Measurements from ENCODE around the gene GABRG3. TPM values are rescaled to one million over a fixed set of nuclear protein-coding genes. Genes with fewer than 3 reads are reported as not detected.

GABRG3 gene
- total and polyA plus RNA-seq, 4 experiments from 2014 or later, result not detected

DNA sequence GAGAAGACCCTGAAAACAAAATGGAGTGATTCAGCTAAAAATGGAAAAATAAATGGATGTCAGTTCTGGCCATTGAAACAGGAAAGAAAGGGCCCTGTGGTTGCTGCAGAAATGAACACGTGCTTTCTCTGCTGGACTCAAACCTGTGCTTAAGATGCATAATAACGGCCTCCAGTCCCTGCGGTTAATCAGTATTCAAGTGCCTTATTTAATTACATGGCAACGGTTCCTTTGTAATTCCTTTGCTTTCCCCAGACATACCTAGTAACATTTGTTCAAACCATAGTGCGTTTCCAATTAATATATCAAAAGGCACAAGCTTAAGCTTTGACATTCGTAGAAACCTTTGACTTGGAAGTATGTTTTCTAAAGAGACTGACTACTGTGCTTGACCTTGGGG, 428.3 kb downstream of the GABRG3 start:
- no peaks in the 10 kb centered on the region for H3K4me1 ChIP-seq (ENCODE audit: insufficient read depth, low read length)
- no peak overlapping the region for H3K4me3 Mint-ChIP-seq
- peaks cover 0 to 20% (median 9%) of the 10 kb centered on the region in 8 donors for H3K9me3 Mint-ChIP-seq
- no peak overlapping the region for H3K4me3 ChIP-seq (ENCODE audit: low read length in 2 of 2)
- no peaks in the 10 kb centered on the region for H3K27me3 ChIP-seq (ENCODE audit: insufficient read depth, low read length)
- H3K27ac Mint-ChIP-seq, result no peak overlapping the region
- H3K36me3 Mint-ChIP-seq, result no peaks in the 10 kb centered on the region
- no peaks in the 10 kb centered on the region for H3K9me3 ChIP-seq (ENCODE audit: control insufficient read depth in 1 of 2, low read length in 2 of 2)
- intact Hi-C loops (cut with micrococcal nuclease), result no loop called here
- DNase-seq, result no peak
- ChIA-PET POLR2A (ENCODE audit: partially characterized antibody) (no interaction called here), CTCF (ENCODE audit: partially characterized antibody) (no interaction called here)
- no peaks in the 10 kb centered on the region for H3K4me1 Mint-ChIP-seq
- no peak overlapping the region for H3K27ac ChIP-seq (ENCODE audit: low read depth, low read length)
- no peaks in the 10 kb centered on the region for H3K27me3 Mint-ChIP-seq
- H3K36me3 ChIP-seq (ENCODE audit: insufficient read depth, low read length), result no peaks in the 10 kb centered on the region

DNA sequence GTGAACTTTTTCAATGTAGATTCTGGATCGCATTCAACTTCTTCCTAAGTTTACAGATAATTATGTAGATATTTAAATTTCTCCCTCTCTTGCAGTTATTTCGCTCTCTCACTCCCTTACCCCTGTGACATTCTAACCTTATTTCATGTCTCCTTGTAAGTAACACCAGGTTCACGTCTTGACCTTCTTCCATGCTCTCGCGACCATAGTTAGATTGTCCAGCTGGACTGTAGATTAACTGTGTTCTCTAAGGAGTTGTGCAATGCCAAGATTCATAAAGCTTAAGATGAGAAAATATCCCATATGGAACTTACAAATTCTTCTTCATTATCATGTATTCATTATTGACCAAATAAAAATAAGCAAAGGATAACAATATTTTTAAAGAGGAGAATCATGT, 430.5 kb downstream of the GABRG3 start:
- H3K4me3 ChIP-seq (ENCODE audit: low read length in 2 of 2), result no peak overlapping the region
- Mint-ChIP-seq H3K27ac (no peak overlapping the region), H3K9me3 (peaks cover 0 to 25% (median 11%) of the 10 kb centered on the region in 8 donors), H3K36me3 (no peaks in the 10 kb centered on the region), H3K27me3 (no peaks in the 10 kb centered on the region), H3K4me1 (no peaks in the 10 kb centered on the region), H3K4me3 (no peak overlapping the region)
- no peaks in the 10 kb centered on the region for H3K27me3 ChIP-seq (ENCODE audit: insufficient read depth, low read length)
- intact Hi-C loops (cut with micrococcal nuclease), result loop anchor here (10.0 kb wide), 1 partner anchor 57 kb away; no protein-coding TSS in a partner anchor
- DNase-seq, result no peak
- CTCF ChIA-PET (ENCODE audit: partially characterized antibody), result no interaction called here
- no peaks in the 10 kb centered on the region for H3K4me1 ChIP-seq (ENCODE audit: insufficient read depth, low read length)
- POLR2A ChIA-PET (ENCODE audit: partially characterized antibody), result no interaction called here
- H3K27ac ChIP-seq (ENCODE audit: low read depth, low read length), result no peak overlapping the region
- H3K36me3 ChIP-seq (ENCODE audit: insufficient read depth, low read length), result no peaks in the 10 kb centered on the region
- no peaks in the 10 kb centered on the region for H3K9me3 ChIP-seq (ENCODE audit: control insufficient read depth in 1 of 2, low read length in 2 of 2)

DNA sequence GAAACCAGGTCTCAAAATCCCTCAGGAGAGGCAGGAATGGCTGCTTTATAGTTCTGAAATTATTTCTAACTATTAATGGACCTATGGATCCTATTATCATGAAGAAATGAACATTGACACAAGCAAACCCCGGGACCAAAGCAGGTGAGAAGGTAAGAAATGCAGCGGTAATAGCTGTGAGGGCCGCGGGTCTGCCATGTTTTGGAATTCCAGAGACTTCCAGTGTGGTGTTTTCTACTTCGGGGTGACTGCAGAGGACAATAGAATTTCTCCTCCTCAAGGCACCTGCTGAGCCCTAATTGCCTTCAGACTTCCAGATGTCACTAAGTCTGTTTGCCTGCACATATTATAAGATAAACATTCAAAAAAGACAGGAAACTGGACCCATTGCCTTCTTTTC, 437.4 kb downstream of the GABRG3 start:
- ChIA-PET CTCF (ENCODE audit: partially characterized antibody) (no interaction called here), POLR2A (ENCODE audit: partially characterized antibody) (no interaction called here)
- peaks cover 2 to 14% (median 6%) of the 10 kb centered on the region in 8 donors for H3K9me3 Mint-ChIP-seq
- H3K4me1 Mint-ChIP-seq, result no peaks in the 10 kb centered on the region
- no peaks in the 10 kb centered on the region for H3K36me3 ChIP-seq (ENCODE audit: insufficient read depth, low read length)
- H3K4me3 Mint-ChIP-seq, result no peak overlapping the region
- no peaks in the 10 kb centered on the region for H3K4me1 ChIP-seq (ENCODE audit: insufficient read depth, low read length)
- H3K36me3 Mint-ChIP-seq, result no peaks in the 10 kb centered on the region
- H3K27me3 ChIP-seq (ENCODE audit: insufficient read depth, low read length), result no peaks in the 10 kb centered on the region
- H3K27ac ChIP-seq (ENCODE audit: low read depth, low read length), result no peak overlapping the region
- H3K27ac Mint-ChIP-seq, result no peak overlapping the region
- no peak overlapping the region for H3K4me3 ChIP-seq (ENCODE audit: low read length in 2 of 2)
- H3K27me3 Mint-ChIP-seq, result no peaks in the 10 kb centered on the region
- intact Hi-C loops (cut with micrococcal nuclease), result loop anchor here (10.0 kb wide), 1 partner anchor 64 kb away; no protein-coding TSS in a partner anchor
- H3K9me3 ChIP-seq (ENCODE audit: control insufficient read depth in 1 of 2, low read length in 2 of 2), result no peaks in the 10 kb centered on the region
- DNase-seq, result no peak

DNA sequence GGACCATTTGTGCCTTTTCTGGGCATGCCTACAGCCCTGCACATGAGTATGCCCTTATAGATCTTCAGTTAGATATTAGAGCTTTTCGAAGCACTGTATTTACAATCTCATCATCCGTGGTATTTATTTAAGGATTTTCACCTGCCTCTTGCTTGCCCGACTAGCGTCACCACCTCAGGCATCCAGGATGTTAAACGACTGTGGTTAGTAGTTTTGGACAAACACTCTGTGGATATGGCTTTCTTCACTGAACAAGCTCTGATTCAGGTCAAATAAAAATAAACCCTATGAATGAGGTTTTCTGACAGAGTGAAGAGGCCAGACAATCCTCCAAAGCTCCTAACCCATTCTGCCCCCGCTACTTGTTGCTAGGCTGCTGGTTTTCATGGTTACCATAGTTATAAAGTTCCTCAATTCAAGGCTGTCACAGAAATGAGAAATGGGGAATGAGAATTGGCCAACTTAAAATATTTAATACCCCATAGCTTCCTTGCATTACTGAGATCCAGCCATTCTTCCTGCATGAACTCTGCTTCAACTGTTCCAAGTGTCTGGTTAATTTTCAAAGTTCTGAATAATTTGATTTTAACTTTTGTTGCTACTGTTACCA, 440.1 kb downstream of the GABRG3 start:
- Histone ChIP-seq H3K4me1 (ENCODE audit: insufficient read depth, low read length) (no peaks in the 10 kb centered on the region), H3K27me3 (ENCODE audit: insufficient read depth, low read length) (no peaks in the 10 kb centered on the region), H3K36me3 (ENCODE audit: insufficient read depth, low read length) (no peaks in the 10 kb centered on the region), H3K9me3 (ENCODE audit: control insufficient read depth in 1 of 2, low read length in 2 of 2) (no peaks in the 10 kb centered on the region), H3K4me3 (ENCODE audit: low read length in 2 of 2) (no peak overlapping the region), H3K27ac (ENCODE audit: low read depth, low read length) (no peak overlapping the region)
- H3K4me1 Mint-ChIP-seq, result no peaks in the 10 kb centered on the region
- POLR2A ChIA-PET (ENCODE audit: partially characterized antibody), result no interaction called here
- H3K27me3 Mint-ChIP-seq, result no peaks in the 10 kb centered on the region
- DNase-seq, result no peak
- H3K9me3 Mint-ChIP-seq, result peaks cover 2 to 14% (median 7%) of the 10 kb centered on the region in 8 donors
- H3K36me3 Mint-ChIP-seq, result no peaks in the 10 kb centered on the region
- no peak overlapping the region for H3K27ac Mint-ChIP-seq
- intact Hi-C loops (cut with micrococcal nuclease), result no loop called here
- CTCF ChIA-PET (ENCODE audit: partially characterized antibody), result no interaction called here
- H3K4me3 Mint-ChIP-seq, result no peak overlapping the region

DNA sequence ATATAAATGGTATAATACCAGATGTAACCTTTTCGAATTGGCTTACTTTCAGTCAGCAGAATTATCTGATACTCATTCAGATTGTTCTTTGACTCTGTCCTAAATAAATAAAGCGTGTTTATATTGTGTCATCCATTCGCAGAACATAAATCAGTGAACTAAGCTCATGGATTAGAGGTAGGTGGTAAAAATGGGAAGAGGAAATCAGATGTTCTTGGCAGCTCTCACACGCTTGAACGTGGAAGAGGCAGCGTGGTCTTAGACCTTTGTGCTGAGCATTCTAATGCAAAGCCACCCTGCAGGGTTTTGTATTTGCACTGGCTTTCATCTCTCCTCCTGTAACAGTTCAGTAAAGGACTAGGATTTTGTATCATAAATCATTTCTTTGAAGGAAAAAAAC, 441.4 kb downstream of the GABRG3 start:
- H3K4me3 Mint-ChIP-seq, result no peak overlapping the region
- H3K9me3 Mint-ChIP-seq, result peaks cover 3 to 15% (median 6%) of the 10 kb centered on the region in 8 donors
- H3K36me3 Mint-ChIP-seq, result no peaks in the 10 kb centered on the region

DNA sequence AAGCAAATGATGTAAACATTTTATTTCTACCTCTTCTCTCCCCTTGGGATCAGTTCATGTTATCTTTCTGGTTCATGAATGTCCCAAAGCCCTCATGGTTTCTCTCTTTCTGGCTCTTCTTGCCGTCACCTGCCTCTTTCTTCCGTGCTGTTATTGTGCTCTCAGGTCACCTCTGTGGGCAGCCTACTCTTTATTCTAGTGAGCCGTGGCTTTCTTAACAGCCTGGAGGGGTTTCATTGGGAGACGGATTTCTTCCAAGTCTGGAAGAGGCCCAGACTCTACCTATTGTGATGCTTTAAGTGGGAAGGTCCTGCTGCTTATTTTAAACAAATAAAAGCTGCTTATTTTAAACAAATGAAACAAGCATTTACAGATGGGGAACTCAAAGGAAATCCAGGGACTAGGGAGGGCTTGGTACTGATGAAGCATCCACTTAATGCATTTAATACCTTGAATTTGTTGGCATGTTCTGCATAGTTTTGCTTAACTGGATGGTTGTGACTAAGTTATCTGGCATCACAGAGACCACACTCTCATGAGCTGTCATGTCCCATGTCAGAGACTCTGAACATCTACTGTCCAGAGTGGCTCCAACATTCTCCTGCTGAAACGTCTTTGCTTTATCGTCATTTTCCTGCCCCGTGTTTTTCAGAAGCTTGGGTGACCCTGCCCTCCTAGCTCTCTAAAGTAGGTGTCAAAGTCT, 443.3 kb downstream of the GABRG3 start:
- no peak for DNase-seq

More for the DNA sequence above, 441.4 kb downstream of the GABRG3 start:
- intact Hi-C loops (cut with micrococcal nuclease), result no loop called here
- no peaks in the 10 kb centered on the region for H3K36me3 ChIP-seq (ENCODE audit: insufficient read depth, low read length)
- Mint-ChIP-seq H3K4me1 (no peaks in the 10 kb centered on the region), H3K27ac (no peak overlapping the region), H3K27me3 (no peaks in the 10 kb centered on the region)
- ChIA-PET POLR2A (ENCODE audit: partially characterized antibody) (no interaction called here), CTCF (ENCODE audit: partially characterized antibody) (no interaction called here)
- H3K4me1 ChIP-seq (ENCODE audit: insufficient read depth, low read length), result no peaks in the 10 kb centered on the region
- H3K4me3 ChIP-seq (ENCODE audit: low read length in 2 of 2), result no peak overlapping the region
- DNase-seq, result no peak
- no peak overlapping the region for H3K27ac ChIP-seq (ENCODE audit: low read depth, low read length)
- no peaks in the 10 kb centered on the region for H3K27me3 ChIP-seq (ENCODE audit: insufficient read depth, low read length)
- no peaks in the 10 kb centered on the region for H3K9me3 ChIP-seq (ENCODE audit: control insufficient read depth in 1 of 2, low read length in 2 of 2)

DNA sequence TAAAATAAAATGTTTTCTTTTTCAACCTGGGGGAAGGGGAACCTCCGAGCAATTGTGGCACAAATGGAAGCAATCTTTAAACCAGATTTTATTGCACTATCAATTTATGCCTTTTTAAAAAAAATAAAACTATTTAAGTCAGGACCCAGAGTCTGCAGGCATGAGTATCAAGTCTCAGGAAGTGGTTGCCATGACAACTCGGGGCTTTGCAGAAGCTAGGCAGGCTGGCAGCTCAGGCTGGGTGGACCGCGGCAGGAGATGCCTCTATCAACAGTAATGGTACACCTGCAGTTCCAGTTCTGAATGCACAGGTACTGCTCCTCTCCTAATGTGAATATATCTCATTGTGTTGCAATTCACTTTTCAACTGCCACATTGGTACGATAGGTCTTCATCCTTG, 447.7 kb downstream of the GABRG3 start:
- intact Hi-C loops (cut with micrococcal nuclease), result no loop called here
- Mint-ChIP-seq H3K36me3 (no peaks in the 10 kb centered on the region), H3K4me3 (no peak overlapping the region), H3K27me3 (no peaks in the 10 kb centered on the region), H3K27ac (no peak overlapping the region), H3K4me1 (no peaks in the 10 kb centered on the region), H3K9me3 (peaks cover 3 to 14% (median 6%) of the 10 kb centered on the region in 8 donors)
- no peak for DNase-seq
- Histone ChIP-seq H3K36me3 (ENCODE audit: insufficient read depth, low read length) (no peaks in the 10 kb centered on the region), H3K4me1 (ENCODE audit: insufficient read depth, low read length) (no peaks in the 10 kb centered on the region), H3K27ac (ENCODE audit: low read depth, low read length) (no peak overlapping the region), H3K4me3 (ENCODE audit: low read length in 2 of 2) (no peak overlapping the region), H3K27me3 (ENCODE audit: insufficient read depth, low read length) (no peaks in the 10 kb centered on the region), H3K9me3 (ENCODE audit: control insufficient read depth in 1 of 2, low read length in 2 of 2) (no peaks in the 10 kb centered on the region)
- ChIA-PET POLR2A (ENCODE audit: partially characterized antibody) (no interaction called here), CTCF (ENCODE audit: partially characterized antibody) (no interaction called here)

More for the DNA sequence above, 443.3 kb downstream of the GABRG3 start:
- intact Hi-C loops (cut with micrococcal nuclease), result no loop called here
- Histone ChIP-seq H3K36me3 (ENCODE audit: insufficient read depth, low read length) (no peaks in the 10 kb centered on the region), H3K9me3 (ENCODE audit: control insufficient read depth in 1 of 2, low read length in 2 of 2) (no peaks in the 10 kb centered on the region), H3K4me1 (ENCODE audit: insufficient read depth, low read length) (no peaks in the 10 kb centered on the region), H3K27ac (ENCODE audit: low read depth, low read length) (no peak overlapping the region), H3K27me3 (ENCODE audit: insufficient read depth, low read length) (no peaks in the 10 kb centered on the region), H3K4me3 (ENCODE audit: low read length in 2 of 2) (no peak overlapping the region)
- Mint-ChIP-seq H3K27me3 (no peaks in the 10 kb centered on the region), H3K4me1 (no peaks in the 10 kb centered on the region), H3K9me3 (peaks cover 0 to 14% (median 7%) of the 10 kb centered on the region in 8 donors), H3K27ac (no peak overlapping the region), H3K4me3 (no peak overlapping the region), H3K36me3 (no peaks in the 10 kb centered on the region)
- POLR2A ChIA-PET (ENCODE audit: partially characterized antibody), result no interaction called here
- CTCF ChIA-PET (ENCODE audit: partially characterized antibody), result no interaction called here

Measured in CD4-positive, alpha-beta memory T cell (primary cell).